ENCODE measurements around the gene PDLIM7.

DNA sequence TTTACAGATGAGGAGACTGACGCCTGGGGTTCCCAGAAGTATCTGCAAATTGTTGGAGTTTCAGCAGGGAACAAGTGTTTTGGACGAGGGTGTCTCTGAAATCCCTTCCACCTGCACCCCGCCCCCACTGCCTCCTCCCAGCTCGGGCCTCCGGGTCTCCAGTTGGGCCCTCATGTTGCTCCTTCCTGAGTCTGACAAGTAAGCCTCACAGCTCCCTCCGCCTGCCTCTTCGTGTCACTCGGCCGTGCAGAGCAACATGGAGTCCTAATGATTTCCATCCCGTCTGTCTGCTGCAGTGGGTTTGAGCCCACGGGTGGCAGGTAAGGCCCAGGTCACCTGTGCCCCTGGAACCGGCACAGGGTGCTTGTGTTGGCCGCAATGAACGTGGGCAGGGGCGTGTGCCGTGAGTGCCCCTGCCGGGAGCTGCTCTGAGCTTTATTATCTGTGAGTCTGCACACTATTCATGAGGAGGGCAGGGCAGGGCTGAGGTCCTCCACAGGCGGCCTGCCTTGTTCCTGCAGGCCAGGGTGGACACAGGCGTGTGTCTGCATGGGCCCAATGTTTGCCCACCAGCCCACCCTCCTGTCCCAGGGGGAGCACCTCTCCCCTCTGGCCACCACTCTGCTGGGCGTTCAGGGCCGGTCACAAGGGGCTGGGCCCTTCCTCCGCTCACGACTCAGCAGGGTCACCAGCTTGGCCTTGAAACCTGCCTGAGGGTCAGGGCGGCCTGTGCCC lies 6.1 kb upstream of the PDLIM7 start:
- no peak for TF ChIP-seq POLR2A (IDR thresholded peaks at IDR 0.05)
- TF ChIP-seq, protein P1, sequence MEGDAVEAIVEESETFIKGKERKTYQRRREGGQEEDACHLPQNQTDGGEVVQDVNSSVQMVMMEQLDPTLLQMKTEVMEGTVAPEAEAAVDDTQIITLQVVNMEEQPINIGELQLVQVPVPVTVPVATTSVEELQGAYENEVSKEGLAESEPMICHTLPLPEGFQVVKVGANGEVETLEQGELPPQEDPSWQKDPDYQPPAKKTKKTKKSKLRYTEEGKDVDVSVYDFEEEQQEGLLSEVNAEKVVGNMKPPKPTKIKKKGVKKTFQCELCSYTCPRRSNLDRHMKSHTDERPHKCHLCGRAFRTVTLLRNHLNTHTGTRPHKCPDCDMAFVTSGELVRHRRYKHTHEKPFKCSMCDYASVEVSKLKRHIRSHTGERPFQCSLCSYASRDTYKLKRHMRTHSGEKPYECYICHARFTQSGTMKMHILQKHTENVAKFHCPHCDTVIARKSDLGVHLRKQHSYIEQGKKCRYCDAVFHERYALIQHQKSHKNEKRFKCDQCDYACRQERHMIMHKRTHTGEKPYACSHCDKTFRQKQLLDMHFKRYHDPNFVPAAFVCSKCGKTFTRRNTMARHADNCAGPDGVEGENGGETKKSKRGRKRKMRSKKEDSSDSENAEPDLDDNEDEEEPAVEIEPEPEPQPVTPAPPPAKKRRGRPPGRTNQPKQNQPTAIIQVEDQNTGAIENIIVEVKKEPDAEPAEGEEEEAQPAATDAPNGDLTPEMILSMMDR (IDR thresholded peaks at IDR 0.05) = no peak
